HFFc6 (cell line): ENCODE measurements around the gene MAP3K4. TPM values are rescaled to one million over a fixed set of nuclear protein-coding genes. Genes with fewer than 3 reads are reported as not detected.

Experiments
- DNase-seq: peaks from one replicate; pipeline ENCODE4 v3.0.0-alpha.2; 2018
- H3K27ac Mint-ChIP-seq: 2 replicates; pipeline ENCODE4 v1.8.0; 2020; ENCODE audit warnings: mild to moderate bottlenecking, mixed read lengths
- H3K27me3 Mint-ChIP-seq: 2 replicates; pipeline ENCODE4 v1.8.0; 2021; ENCODE audit warnings: mild to moderate bottlenecking, moderate library complexity, mixed read lengths; ENCODE audit not compliant: insufficient read depth
- H3K36me3 Mint-ChIP-seq: 2 replicates; pipeline ENCODE4 v1.8.0; 2021; ENCODE audit warnings: low read depth, mixed read lengths
- H3K4me1 Mint-ChIP-seq: 2 replicates; pipeline ENCODE4 v1.8.0; 2020; ENCODE audit warnings: low read depth, mixed read lengths
- H3K4me3 Mint-ChIP-seq: 2 replicates; pipeline ENCODE4 v1.8.0; 2020; ENCODE audit warnings: mild to moderate bottlenecking, moderate library complexity, mixed read lengths
- H3K9me3 Mint-ChIP-seq: 2 replicates; pipeline ENCODE4 v1.8.0; 2020; ENCODE audit warnings: mild to moderate bottlenecking, mixed read lengths
- total RNA-seq, 6 experiments: library from RNA; stranded (reverse); fragmentation: NEBNext Ultra II Directional; extraction: Animal tissue kit (Norgen Biotek cat#: 25700); gene quantifications; 2 replicates in 1 of 6; 3 replicates in 5 of 6; pipeline ENCODE4 v1.2.3, GENCODE V29; 2021
- TF ChIP-seq, protein P1 (sequence below): fragments of 200-600 bp; sonication (generic); IDR thresholded peaks from 2 replicates; pipeline ENCODE4 v1.5.0; 2021; ENCODE audit warnings: antibody characterized with exemption, mild to moderate bottlenecking

The MAP3K4 gene
- total RNA-seq, 6 experiments from 2014 or later, result 16.8 to 26.2 (median 22.3) TPM

- TF ChIP-seq, protein P1, sequence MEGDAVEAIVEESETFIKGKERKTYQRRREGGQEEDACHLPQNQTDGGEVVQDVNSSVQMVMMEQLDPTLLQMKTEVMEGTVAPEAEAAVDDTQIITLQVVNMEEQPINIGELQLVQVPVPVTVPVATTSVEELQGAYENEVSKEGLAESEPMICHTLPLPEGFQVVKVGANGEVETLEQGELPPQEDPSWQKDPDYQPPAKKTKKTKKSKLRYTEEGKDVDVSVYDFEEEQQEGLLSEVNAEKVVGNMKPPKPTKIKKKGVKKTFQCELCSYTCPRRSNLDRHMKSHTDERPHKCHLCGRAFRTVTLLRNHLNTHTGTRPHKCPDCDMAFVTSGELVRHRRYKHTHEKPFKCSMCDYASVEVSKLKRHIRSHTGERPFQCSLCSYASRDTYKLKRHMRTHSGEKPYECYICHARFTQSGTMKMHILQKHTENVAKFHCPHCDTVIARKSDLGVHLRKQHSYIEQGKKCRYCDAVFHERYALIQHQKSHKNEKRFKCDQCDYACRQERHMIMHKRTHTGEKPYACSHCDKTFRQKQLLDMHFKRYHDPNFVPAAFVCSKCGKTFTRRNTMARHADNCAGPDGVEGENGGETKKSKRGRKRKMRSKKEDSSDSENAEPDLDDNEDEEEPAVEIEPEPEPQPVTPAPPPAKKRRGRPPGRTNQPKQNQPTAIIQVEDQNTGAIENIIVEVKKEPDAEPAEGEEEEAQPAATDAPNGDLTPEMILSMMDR, result no peak
- peaks cover 5% of the 10 kb centered on the region for H3K36me3 Mint-ChIP-seq
- DNase-seq, result no peak
- no peak overlapping the region for H3K27ac Mint-ChIP-seq
- no peaks in the 10 kb centered on the region for H3K9me3 Mint-ChIP-seq
- no peak overlapping the region for H3K4me3 Mint-ChIP-seq
- H3K4me1 Mint-ChIP-seq, result peaks cover 28% of the 10 kb centered on the region
- H3K27me3 Mint-ChIP-seq, result no peaks in the 10 kb centered on the region; the same call in 1 of the 2 replicates
These were observed 172.1 kb downstream of the MAP3K4 start for GRCh38 chr6:161163466-161164181.

DNA sequence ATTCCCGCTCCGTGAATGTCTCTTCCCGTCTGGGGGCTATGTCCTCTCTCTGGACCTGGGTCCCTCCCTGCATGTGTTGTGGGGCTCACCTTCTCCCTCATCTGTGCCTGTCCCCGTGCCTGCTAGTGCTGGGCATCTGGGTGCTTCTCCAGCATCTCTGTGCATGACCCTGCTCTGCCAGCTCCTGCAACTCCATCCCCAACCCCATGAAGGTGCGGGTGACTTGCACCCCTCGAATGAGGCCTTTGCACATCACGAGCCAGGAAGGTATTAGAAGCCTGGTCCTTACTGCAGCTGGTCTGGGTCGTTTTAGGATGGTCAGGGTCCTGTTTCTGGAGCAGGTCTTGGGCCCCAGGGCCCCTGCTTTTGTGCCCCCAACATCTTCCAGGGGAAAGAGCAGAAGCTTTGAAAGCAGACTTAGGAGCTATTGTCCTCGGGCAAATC is 172.6 kb downstream of the MAP3K4 start:
- Mint-ChIP-seq H3K4me3 (no peak overlapping the region), H3K27me3 (no peaks in the 10 kb centered on the region; the same call in 1 of the 2 replicates), H3K27ac (no peak overlapping the region), H3K36me3 (peaks cover 5% of the 10 kb centered on the region), H3K9me3 (no peaks in the 10 kb centered on the region), H3K4me1 (peaks cover 34% of the 10 kb centered on the region)
- DNase-seq, result no peak
- TF ChIP-seq, protein P1, result no peak

- Mint-ChIP-seq H3K4me1 (peaks cover 43% of the 10 kb centered on the region), H3K27ac (no peak overlapping the region), H3K9me3 (no peaks in the 10 kb centered on the region), H3K36me3 (peaks cover 16% of the 10 kb centered on the region), H3K27me3 (no peaks in the 10 kb centered on the region), H3K4me3 (no peak overlapping the region)
- TF ChIP-seq, protein P1, result no peak
- no peak for DNase-seq
These were observed 174.6 kb downstream of the MAP3K4 start for GRCh38 chr6:161166176-161166575.

- no peak overlapping the region for H3K4me3 Mint-ChIP-seq
- no peak overlapping the region for H3K27ac Mint-ChIP-seq
- TF ChIP-seq, protein P1, result no peak
- peaks cover 16% of the 10 kb centered on the region for H3K36me3 Mint-ChIP-seq
- no peaks in the 10 kb centered on the region for H3K9me3 Mint-ChIP-seq
- H3K4me1 Mint-ChIP-seq, result peaks cover 41% of the 10 kb centered on the region
- no peak for DNase-seq
- H3K27me3 Mint-ChIP-seq, result no peaks in the 10 kb centered on the region
These were observed 175.1 kb downstream of the MAP3K4 start for GRCh38 chr6:161166677-161167076.
